ENCODE data around the gene PFKFB3. TPM values are rescaled to one million over a fixed set of nuclear protein-coding genes. Genes with fewer than 3 reads are reported as not detected.

PFKFB3 gene
- total RNA-seq, 1 experiment from 2014 or later: 23.4 TPM

GRCh38 chr10:6220418-6221191 lies 17.9 kb downstream of the PFKFB3 start:
- no peak for DNase-seq (ENCODE audit: low read depth)

- no peak for DNase-seq (ENCODE audit: low read depth)
These were observed 18.6 kb downstream of the PFKFB3 start for GRCh38 chr10:6221192-6221940.

GRCh38 chr10:6221971-6222751 lies 19.4 kb downstream of the PFKFB3 start:
- DNase-seq (ENCODE audit: low read depth): peak; percentile 48

- DNase-seq (ENCODE audit: low read depth): no peak
These were observed 20.0 kb downstream of the PFKFB3 start for GRCh38 chr10:6222755-6223154.

- DNase-seq (ENCODE audit: low read depth): no peak
These were observed 21.2 kb downstream of the PFKFB3 start for GRCh38 chr10:6223981-6224380.

GRCh38 chr10:6224781-6225180 lies 22.0 kb downstream of the PFKFB3 start:
- DNase-seq (ENCODE audit: low read depth): no peak

- no peak for DNase-seq (ENCODE audit: low read depth)
These were observed 22.6 kb downstream of the PFKFB3 start for GRCh38 chr10:6225263-6225814.

- no peak for DNase-seq (ENCODE audit: low read depth)
These were observed 23.5 kb downstream of the PFKFB3 start for GRCh38 chr10:6226216-6226615.

GRCh38 chr10:6227346-6227745 lies 24.6 kb downstream of the PFKFB3 start:
- DNase-seq (ENCODE audit: low read depth): no peak

GRCh38 chr10:6228010-6228511 lies 25.3 kb downstream of the PFKFB3 start:
- DNase-seq (ENCODE audit: low read depth): no peak

GRCh38 chr10:6228647-6229046 lies 25.9 kb downstream of the PFKFB3 start:
- no peak for DNase-seq (ENCODE audit: low read depth)

- no peak for DNase-seq (ENCODE audit: low read depth)
These were observed 26.6 kb downstream of the PFKFB3 start for GRCh38 chr10:6229290-6229689.

GRCh38 chr10:6229746-6230145 lies 27.0 kb downstream of the PFKFB3 start:
- no peak for DNase-seq (ENCODE audit: low read depth)

GRCh38 chr10:6230315-6230714 lies 27.6 kb downstream of the PFKFB3 start:
- DNase-seq (ENCODE audit: low read depth): no peak

- no peak for DNase-seq (ENCODE audit: low read depth)
These were observed 28.4 kb downstream of the PFKFB3 start for GRCh38 chr10:6231146-6231545.

GRCh38 chr10:6231730-6232129 lies 29.0 kb downstream of the PFKFB3 start:
- no peak for DNase-seq (ENCODE audit: low read depth)

- DNase-seq (ENCODE audit: low read depth): no peak
These were observed 29.6 kb downstream of the PFKFB3 start for GRCh38 chr10:6232225-6232807.

GRCh38 chr10:6232846-6233724 lies 30.4 kb downstream of the PFKFB3 start:
- no peak for DNase-seq (ENCODE audit: low read depth)

- DNase-seq (ENCODE audit: low read depth): no peak
These were observed 31.1 kb downstream of the PFKFB3 start for GRCh38 chr10:6233725-6234277.

- DNase-seq (ENCODE audit: low read depth): no peak
These were observed 31.6 kb downstream of the PFKFB3 start for GRCh38 chr10:6234371-6234770.

Measured in M059J (cell line).